IMR-90 (cell line): ENCODE results near the gene ADAMTS13. TPM values are rescaled to one million over a fixed set of nuclear protein-coding genes. Genes with fewer than 3 reads are reported as not detected.

Source experiments
- ATAC-seq: fragments of 200-7000 bp; cut with Tn5 transposase; 2 replicates; pipeline ENCODE4 v1.9.1; 2020; ENCODE audit warnings: low read depth, mild to moderate bottlenecking, moderate library complexity
- BruUV-seq: library from RNA; stranded (reverse); fragments of 400-500 nt; replicated peaks from 2 replicates; lab custom pipeline; 2021; lab: Mats Ljungman, UMichigan
- CTCF ChIA-PET: fragments of 300-600 bp; formaldehyde crosslinking; extraction: SDS; loops from one replicate; lab custom pipeline; 2021; ENCODE audit warnings: antibody characterized with exemption; lab: Yijun Ruan, JAX
- POLR2A ChIA-PET: fragments of 300-600 bp; sonication (Branson Sonifier 250); formaldehyde crosslinking; loops from one replicate; lab custom pipeline; 2022; ENCODE audit warnings: antibody characterized with exemption; ENCODE audit not compliant: unreplicated experiment; lab: Charles Lee
- DNase-seq: peaks from one replicate; pipeline ENCODE4 v3.0.0; 2013
- H2AFZ ChIP-seq: replicated peaks from 2 replicates; pipeline ENCODE3; 2013; ENCODE audit warnings: low read length, mild to moderate bottlenecking; ENCODE audit not compliant: poor library complexity
- H2AK5ac ChIP-seq: 2 replicates; pipeline ENCODE4 v1.6.1; 2013; ENCODE audit warnings: low read depth, low read length, inconsistent platforms
- H2AK9ac ChIP-seq: replicated peaks from 2 replicates; pipeline ENCODE3; 2013; ENCODE audit warnings: mild to moderate bottlenecking, low read depth, low read length, moderate library complexity; ENCODE audit not compliant: poor library complexity
- H2BK120ac ChIP-seq: 2 replicates; pipeline ENCODE4 v1.6.1; 2013; ENCODE audit warnings: low read depth, low read length, inconsistent platforms
- H2BK15ac ChIP-seq: 3 replicates; pipeline ENCODE4 v1.6.1; 2013; ENCODE audit warnings: low read depth, low read length, inconsistent platforms
- H2BK20ac ChIP-seq: 2 replicates; pipeline ENCODE4 v1.6.1; 2013; ENCODE audit warnings: low read depth, mild to moderate bottlenecking, inconsistent platforms, low read length, moderate library complexity
- H2BK5ac ChIP-seq: 2 replicates; pipeline ENCODE4 v1.6.1; 2013; ENCODE audit warnings: mild to moderate bottlenecking, low read depth, low read length, inconsistent platforms; ENCODE audit not compliant: poor library complexity, severe bottlenecking
- H3K14ac ChIP-seq: replicated peaks from 2 replicates; pipeline ENCODE4 v1.6.1; 2013; ENCODE audit warnings: low read depth, low read length, inconsistent platforms
- H3K18ac ChIP-seq: 2 replicates; pipeline ENCODE4 v1.6.1; 2013; ENCODE audit warnings: low read depth, low read length, control low read depth
- H3K23ac ChIP-seq: 2 replicates; pipeline ENCODE4 v1.6.1; 2013; ENCODE audit warnings: low read depth, low read length, inconsistent platforms
- H3K27ac ChIP-seq: 2 replicates; pipeline ENCODE4 v1.5.1; 2013; ENCODE audit warnings: mild to moderate bottlenecking, control low read depth, low read length; ENCODE audit not compliant: insufficient read depth
- H3K27me3 ChIP-seq: 2 replicates; pipeline ENCODE4 v1.6.1; 2013; ENCODE audit warnings: low read length; ENCODE audit not compliant: control insufficient read depth, insufficient read depth
- H3K36me3 ChIP-seq: 2 replicates; pipeline ENCODE4 v1.6.1; 2013; ENCODE audit warnings: low read length, mixed read lengths; ENCODE audit not compliant: control insufficient read depth, insufficient read depth
- H3K4ac ChIP-seq: 2 replicates; pipeline ENCODE4 v1.6.1; 2013; ENCODE audit warnings: low read depth, low read length, inconsistent platforms
- H3K4me1 ChIP-seq: 2 replicates; pipeline ENCODE4 v1.6.1; 2013; ENCODE audit warnings: low read length, mixed read lengths; ENCODE audit not compliant: control insufficient read depth, insufficient read depth
- H3K4me2 ChIP-seq: 2 replicates; pipeline ENCODE4 v1.6.1; 2013; ENCODE audit warnings: low read depth, mild to moderate bottlenecking, control low read depth, low read length, moderate library complexity
- H3K4me3 ChIP-seq: 2 replicates; pipeline ENCODE4 v1.5.1; 2013; ENCODE audit warnings: low read depth, mild to moderate bottlenecking, control low read depth, low read length, moderate library complexity; ENCODE audit not compliant: insufficient read depth
- H3K56ac ChIP-seq: 2 replicates; pipeline ENCODE4 v1.6.1; 2013; ENCODE audit warnings: low read length, inconsistent platforms; ENCODE audit not compliant: insufficient read depth; ENCODE audit errors: extremely low read depth
- H3K79me1 ChIP-seq, 2 experiments: 2 replicates each; pipeline ENCODE4 v1.6.1; 2013; ENCODE audit warnings: low read length in 2 of 2, inconsistent platforms in 1 of 2, low read depth in 1 of 2
- H3K9ac ChIP-seq: 2 replicates; pipeline ENCODE4 v1.6.1; 2013; ENCODE audit warnings: low read depth, low read length, control low read depth
- H3K9me1 ChIP-seq: 2 replicates; pipeline ENCODE4 v1.6.1; 2013; ENCODE audit warnings: low read length, inconsistent platforms; ENCODE audit not compliant: insufficient read depth
- H3K9me3 ChIP-seq: 2 replicates; pipeline ENCODE4 v1.6.1; 2013; ENCODE audit warnings: low read length; ENCODE audit not compliant: control insufficient read depth, insufficient read depth
- H4K20me1 ChIP-seq: 2 replicates; pipeline ENCODE4 v1.6.1; 2013; ENCODE audit warnings: low read length, inconsistent platforms; ENCODE audit not compliant: insufficient read depth
- H4K5ac ChIP-seq: 2 replicates; pipeline ENCODE4 v1.6.1; 2013; ENCODE audit warnings: mild to moderate bottlenecking, low read depth, low read length, control low read depth
- H4K8ac ChIP-seq, 2 experiments: 2 replicates each; pipeline ENCODE4 v1.6.1; 2013; ENCODE audit warnings: low read depth in 2 of 2, low read length in 2 of 2, control low read depth in 1 of 2, inconsistent platforms in 1 of 2
- H4K91ac ChIP-seq: 2 replicates; pipeline ENCODE4 v1.6.1; 2013; ENCODE audit warnings: low read depth, low read length, inconsistent platforms; ENCODE audit not compliant: insufficient read depth
- ELK1 ChIP-seq: fragments of 150-350 bp; IDR thresholded peaks from 2 replicates; pipeline ENCODE4 v1.6.1; 2016; ENCODE audit warnings: low read depth, mild to moderate bottlenecking, low read length, moderate library complexity, borderline replicate concordance
- MXI1 ChIP-seq: IDR thresholded peaks from 2 replicates; pipeline ENCODE4 v1.6.1; 2012; ENCODE audit warnings: low read depth, mild to moderate bottlenecking, low read length, moderate library complexity, borderline replicate concordance
- NFE2L2 ChIP-seq: fragments of 150-350 bp; IDR thresholded peaks from 2 replicates; pipeline ENCODE4 v1.6.1; 2016; ENCODE audit warnings: low read depth, mild to moderate bottlenecking, low read length
- RAD21 ChIP-seq: IDR thresholded peaks from 2 replicates; pipeline ENCODE4 v1.6.1; 2012; ENCODE audit warnings: low read length, improper control_type of control experiment
- RCOR1 ChIP-seq: IDR thresholded peaks from 2 replicates; pipeline ENCODE4 v1.6.1; 2012; ENCODE audit warnings: mild to moderate bottlenecking, low read length, improper control_type of control experiment; ENCODE audit not compliant: insufficient replicate concordance
- WGBS, 2 experiments: methylation state at CpG; one replicate each; pipeline versions ENCODE4 v1.1.5 to v1.1.7; 2013; ENCODE audit warnings: missing lambda C conversion rate in 2 of 2; ENCODE audit not compliant: insufficient read length in 1 of 2; ENCODE audit errors: extremely low coverage in 2 of 2; 5-methylcytosine and 5-hydroxymethylcytosine counted together
- dilution Hi-C: fragments of 300-500 bp; cut with HindIII; formaldehyde crosslinking; loops from one replicate; pipeline ENCODE4 v1.14.3; 2018; ENCODE audit warnings: low sequenced_read_pairs; ENCODE audit not compliant: unreplicated experiment
- in situ Hi-C: fragments of 300-500 bp; cut with MboI; formaldehyde crosslinking; loops from 3 replicates; pipeline ENCODE4 v1.14.3; 2019; ENCODE audit warnings: low sequenced_read_pairs, inconsistent platforms, mixed read lengths
- intact Hi-C: fragments of 100-400 bp; cut with micrococcal nuclease; formaldehyde crosslinking; loops from 2 replicates; pipeline ENCODE4 v1.10.0; 2022
- polyA plus RNA-seq, 3 experiments: library from polyadenylated mRNA; depleted of rRNA; stranded (reverse); fragments of >200 nt; gene quantifications; 2 replicates each; pipeline ENCODE4 v1.2.3, GENCODE V29; 2012; ENCODE audit warnings: low replicate concordance in 1 of 3
- total RNA-seq: library from RNA; depleted of rRNA; stranded (reverse); fragments of >200 nt; gene quantifications from 2 replicates; pipeline ENCODE4 v1.2.3, GENCODE V29; 2012

The ADAMTS13 gene
- total and polyA plus RNA-seq, 2 of the 4 experiments (the other 2 are of a cell fraction) = 0.18 to 2.8 TPM

- Histone ChIP-seq H3K9me3 (no peaks in the 10 kb centered on the region), H3K79me1 (no peaks in the 10 kb centered on the region), H3K14ac (no peak overlapping the region), H2BK15ac (no peak overlapping the region), H4K8ac (no peak overlapping the region), H2BK120ac (no peak overlapping the region), H3K36me3 (no peaks in the 10 kb centered on the region), H3K56ac (no peak overlapping the region), H3K9me1 (no peaks in the 10 kb centered on the region), H2BK20ac (no peak overlapping the region), H3K23ac (no peak overlapping the region), H2AK5ac (no peak overlapping the region), H3K18ac (no peak overlapping the region), H2BK5ac (no peak overlapping the region), H3K4me2 (no peak overlapping the region), H4K91ac (no peak overlapping the region), H2AFZ (no peak overlapping the region), H3K27me3 (no peaks in the 10 kb centered on the region), H3K4me1 (no peaks in the 10 kb centered on the region), H3K27ac (no peak overlapping the region), H4K20me1 (no peaks in the 10 kb centered on the region; the same call in 1 of the 2 replicates), H3K4me3 (no peak overlapping the region), H3K4ac (no peak overlapping the region), H2AK9ac (no peak overlapping the region), H3K9ac (no peak overlapping the region), H4K5ac (no peak overlapping the region)
- no peak for TF ChIP-seq ELK1
- TF ChIP-seq RCOR1 = no peak
- no peak for TF ChIP-seq MXI1
- TF ChIP-seq NFE2L2 = no peak
- no peak for TF ChIP-seq RAD21
- in situ Hi-C loops (no loop called here), intact Hi-C loops (no loop called here), dilution Hi-C loops (no loop called here)
- ATAC-seq (no peak), DNase-seq (no peak)
- BruUV-seq = no TSS peak
- WGBS, 2 experiments = no CpG with 5 or more reads among the region's 17 CpGs
- ChIA-PET CTCF (no interaction called here), POLR2A (no interaction called here)
These were observed 37.3 kb upstream of the ADAMTS13 start for GRCh38 chr9:133384736-133385321.
